Fibroblast of mammary gland (primary cell): ENCODE data around the gene RBM4B.

Experiments
- DNase-seq: peaks from one replicate; pipeline ENCODE4 v3.0.0-alpha.2; 2010; ENCODE audit warnings: low read depth
- H3K4me3 ChIP-seq: 2 replicates; pipeline ENCODE4 v1.5.1; 2011; ENCODE audit warnings: low read depth, mild to moderate bottlenecking, low read length, moderate library complexity; ENCODE audit not compliant: control insufficient read depth
- TF ChIP-seq, protein P1 (sequence below): conservative IDR thresholded peaks from 2 replicates; pipeline ENCODE4 v1.5.1; 2011; ENCODE audit warnings: low read depth, low read length, inconsistent platforms; ENCODE audit not compliant: control insufficient read depth, insufficient read depth

RBM4B gene

DNA sequence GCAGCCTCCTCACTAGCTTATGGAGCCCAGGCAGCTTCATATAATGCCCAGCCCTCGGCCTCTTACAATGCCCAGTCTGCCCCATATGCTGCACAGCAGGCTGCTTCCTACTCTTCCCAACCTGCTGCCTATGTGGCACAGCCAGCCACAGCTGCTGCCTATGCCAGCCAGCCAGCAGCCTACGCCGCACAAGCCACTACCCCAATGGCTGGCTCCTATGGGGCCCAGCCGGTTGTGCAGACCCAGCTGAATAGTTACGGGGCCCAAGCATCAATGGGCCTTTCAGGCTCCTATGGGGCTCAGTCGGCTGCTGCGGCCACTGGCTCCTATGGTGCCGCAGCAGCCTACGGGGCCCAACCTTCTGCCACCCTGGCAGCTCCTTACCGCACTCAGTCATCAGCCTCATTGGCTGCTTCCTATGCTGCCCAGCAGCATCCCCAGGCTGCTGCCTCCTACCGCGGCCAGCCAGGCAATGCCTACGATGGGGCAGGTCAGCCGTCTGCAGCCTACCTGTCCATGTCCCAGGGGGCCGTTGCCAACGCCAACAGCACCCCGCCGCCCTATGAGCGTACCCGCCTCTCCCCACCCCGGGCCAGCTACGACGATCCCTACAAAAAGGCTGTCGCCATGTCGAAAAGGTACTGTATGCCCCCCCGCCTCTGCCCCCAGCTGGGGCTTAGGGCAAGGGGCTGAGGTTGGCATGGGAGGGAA is 52.5 kb downstream of the RBM4B start:
- DNase-seq = no peak
- no peak overlapping the region for H3K4me3 ChIP-seq
- TF ChIP-seq, protein P1, sequence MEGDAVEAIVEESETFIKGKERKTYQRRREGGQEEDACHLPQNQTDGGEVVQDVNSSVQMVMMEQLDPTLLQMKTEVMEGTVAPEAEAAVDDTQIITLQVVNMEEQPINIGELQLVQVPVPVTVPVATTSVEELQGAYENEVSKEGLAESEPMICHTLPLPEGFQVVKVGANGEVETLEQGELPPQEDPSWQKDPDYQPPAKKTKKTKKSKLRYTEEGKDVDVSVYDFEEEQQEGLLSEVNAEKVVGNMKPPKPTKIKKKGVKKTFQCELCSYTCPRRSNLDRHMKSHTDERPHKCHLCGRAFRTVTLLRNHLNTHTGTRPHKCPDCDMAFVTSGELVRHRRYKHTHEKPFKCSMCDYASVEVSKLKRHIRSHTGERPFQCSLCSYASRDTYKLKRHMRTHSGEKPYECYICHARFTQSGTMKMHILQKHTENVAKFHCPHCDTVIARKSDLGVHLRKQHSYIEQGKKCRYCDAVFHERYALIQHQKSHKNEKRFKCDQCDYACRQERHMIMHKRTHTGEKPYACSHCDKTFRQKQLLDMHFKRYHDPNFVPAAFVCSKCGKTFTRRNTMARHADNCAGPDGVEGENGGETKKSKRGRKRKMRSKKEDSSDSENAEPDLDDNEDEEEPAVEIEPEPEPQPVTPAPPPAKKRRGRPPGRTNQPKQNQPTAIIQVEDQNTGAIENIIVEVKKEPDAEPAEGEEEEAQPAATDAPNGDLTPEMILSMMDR = no peak

- TF ChIP-seq, protein P1 = no peak
- H3K4me3 ChIP-seq = no peak overlapping the region
- no peak for DNase-seq
These were observed 53.2 kb downstream of the RBM4B start for GRCh38 chr11:66624450-66624849.

DNA sequence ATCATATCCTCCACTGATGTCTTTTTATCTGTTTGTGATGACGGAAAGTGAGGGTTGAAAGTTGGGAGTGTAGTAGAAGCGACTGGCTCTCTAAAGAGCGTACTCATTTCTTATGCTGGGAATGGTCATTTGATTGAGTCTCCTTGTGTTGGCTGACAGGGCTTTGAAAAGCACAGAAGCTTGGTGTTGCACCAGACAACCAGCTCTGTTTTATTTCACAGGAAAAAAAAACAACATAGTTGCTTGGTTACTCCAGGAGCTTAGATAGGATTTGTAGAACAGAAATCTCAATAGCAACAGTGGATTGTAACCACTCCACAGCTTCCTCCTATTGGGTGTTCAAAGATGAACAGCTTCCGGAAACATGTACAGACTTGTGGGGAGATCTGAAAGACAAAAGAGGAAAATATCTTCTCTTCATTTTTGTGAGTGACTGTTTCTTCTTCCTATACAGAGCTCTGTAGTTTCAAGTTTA is 58.6 kb downstream of the RBM4B start:
- TF ChIP-seq, protein P1 = no peak
- peak overlapping the region; percentile 98 for H3K4me3 ChIP-seq
- peak; percentile 58 for DNase-seq

GRCh38 chr11:66617155-66617834 is 60.4 kb downstream of the RBM4B start:
- TF ChIP-seq, protein P1 = no peak
- H3K4me3 ChIP-seq = peak overlapping the region; percentile 98
- peak; percentile 49 for DNase-seq

DNA sequence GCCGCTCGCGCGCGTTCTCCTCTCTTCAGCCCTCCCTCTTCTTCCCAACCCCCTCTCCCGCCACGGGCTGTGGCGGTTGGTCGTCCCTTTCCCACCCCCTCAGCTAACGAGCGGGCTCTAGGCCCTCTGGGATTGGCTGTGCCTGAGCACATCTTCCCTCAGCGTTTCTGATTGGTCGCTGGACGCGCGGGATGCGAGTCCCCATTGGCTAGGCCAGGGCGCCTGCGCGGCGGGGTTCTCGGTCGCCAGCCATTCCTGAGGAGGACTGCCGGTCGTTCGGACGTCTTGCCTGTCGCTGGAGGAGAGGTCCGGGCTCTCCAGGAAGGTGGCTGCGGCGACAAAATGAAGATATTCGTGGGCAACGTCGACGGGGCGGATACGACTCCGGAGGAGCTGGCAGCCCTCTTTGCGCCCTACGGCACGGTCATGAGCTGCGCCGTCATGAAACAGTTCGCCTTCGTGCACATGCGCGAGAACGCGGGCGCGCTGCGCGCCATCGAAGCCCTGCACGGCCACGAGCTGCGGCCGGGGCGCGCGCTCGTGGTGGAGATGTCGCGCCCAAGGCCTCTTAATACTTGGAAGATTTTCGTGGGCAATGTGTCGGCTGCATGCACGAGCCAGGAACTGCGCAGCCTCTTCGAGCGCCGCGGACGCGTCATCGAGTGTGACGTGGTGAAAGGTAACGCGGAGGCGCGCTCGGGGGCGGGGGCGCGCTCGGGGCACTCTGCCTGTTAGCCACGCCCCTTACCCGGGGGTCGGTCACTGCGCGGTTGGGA is 61.1 kb downstream of the RBM4B start, which contains the start of gene RBM14:
Gene RBM14, plus strand, starts transcription at position 252 of the 776 bp plus-strand sequence. Its CDS starts 91 bp downstream, at position 343.
- TF ChIP-seq, protein P1 = no peak
- H3K4me3 ChIP-seq = peak within 1 kb of the TSS; percentile 98
- peak; percentile 99 for DNase-seq
